Measurements from ENCODE around the gene PTPN7.

DNA sequence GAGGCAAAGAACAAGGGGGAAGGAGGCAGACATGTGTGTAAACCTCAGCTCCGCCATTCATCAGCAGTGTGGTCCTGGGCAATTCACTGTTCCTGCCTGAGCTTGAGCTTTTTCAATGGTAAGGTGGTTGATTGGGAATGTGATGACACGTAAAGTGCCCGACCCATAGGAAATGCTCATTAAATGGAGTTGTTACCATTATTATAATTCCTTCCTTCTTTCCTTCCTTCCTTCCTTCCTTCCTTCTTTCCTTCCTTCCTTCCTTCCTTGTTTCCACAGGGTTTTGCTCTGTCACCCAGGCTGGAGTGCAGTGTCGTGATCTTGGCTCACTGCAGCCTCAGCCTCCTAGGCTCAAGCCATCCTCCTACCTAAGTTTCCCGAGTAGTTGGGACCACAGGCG, 33.3 kb downstream of the PTPN7 start:
- TF ChIP-seq, protein P1, sequence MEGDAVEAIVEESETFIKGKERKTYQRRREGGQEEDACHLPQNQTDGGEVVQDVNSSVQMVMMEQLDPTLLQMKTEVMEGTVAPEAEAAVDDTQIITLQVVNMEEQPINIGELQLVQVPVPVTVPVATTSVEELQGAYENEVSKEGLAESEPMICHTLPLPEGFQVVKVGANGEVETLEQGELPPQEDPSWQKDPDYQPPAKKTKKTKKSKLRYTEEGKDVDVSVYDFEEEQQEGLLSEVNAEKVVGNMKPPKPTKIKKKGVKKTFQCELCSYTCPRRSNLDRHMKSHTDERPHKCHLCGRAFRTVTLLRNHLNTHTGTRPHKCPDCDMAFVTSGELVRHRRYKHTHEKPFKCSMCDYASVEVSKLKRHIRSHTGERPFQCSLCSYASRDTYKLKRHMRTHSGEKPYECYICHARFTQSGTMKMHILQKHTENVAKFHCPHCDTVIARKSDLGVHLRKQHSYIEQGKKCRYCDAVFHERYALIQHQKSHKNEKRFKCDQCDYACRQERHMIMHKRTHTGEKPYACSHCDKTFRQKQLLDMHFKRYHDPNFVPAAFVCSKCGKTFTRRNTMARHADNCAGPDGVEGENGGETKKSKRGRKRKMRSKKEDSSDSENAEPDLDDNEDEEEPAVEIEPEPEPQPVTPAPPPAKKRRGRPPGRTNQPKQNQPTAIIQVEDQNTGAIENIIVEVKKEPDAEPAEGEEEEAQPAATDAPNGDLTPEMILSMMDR (optimal IDR thresholded peaks at IDR 0.05 in 1 of 3, IDR thresholded peaks at IDR 0.05 in 1 of 3, conservative IDR thresholded peaks at IDR 0.05 in 1 of 3; ENCODE audit: extremely low read depth in 1 of 3, insufficient read depth in 2 of 3, low read length in 3 of 3): no peak
- TF ChIP-seq EZH2 (IDR thresholded peaks at IDR 0.05; ENCODE audit: low read length): no peak
